Stimulated activated CD8-positive, alpha-beta memory T cell treated with anti-CD3 and anti-CD28 coated beads, Interleukin-4, amount 100 ng/mL, for 4 hours (primary cell): ENCODE measurements around the gene ARSJ.
A peak's percentile ranks its signal among the peaks of the same experiment; 100 is the strongest.

ENCODE experiments used
- DNase-seq, 2 donors: peaks; one replicate each; pipeline ENCODE4 v3.0.0-alpha.2; 2020; ENCODE audit warnings: low read depth in 2 of 2, low spot score in 1 of 2

The ARSJ gene

DNA sequence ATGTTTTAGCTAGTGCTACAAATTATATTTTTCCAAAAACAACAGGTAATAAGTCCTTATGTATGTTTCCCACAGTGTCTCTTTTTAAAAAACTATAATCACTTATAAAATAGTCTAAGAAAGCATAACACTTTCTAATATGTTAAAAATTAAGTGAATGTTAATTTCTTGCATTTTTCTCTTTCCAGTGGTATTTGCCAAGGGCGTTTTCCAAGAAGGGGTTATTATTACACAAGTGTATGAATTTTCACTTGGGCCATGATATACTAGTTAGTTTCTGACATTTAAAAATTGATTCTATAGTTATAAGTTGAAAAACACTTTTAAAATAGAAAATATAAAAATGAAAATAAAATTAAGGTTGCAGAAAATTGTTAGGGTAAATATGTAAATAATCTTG, 74.6 kb downstream of the ARSJ start:
- DNase-seq, result no peak

DNA sequence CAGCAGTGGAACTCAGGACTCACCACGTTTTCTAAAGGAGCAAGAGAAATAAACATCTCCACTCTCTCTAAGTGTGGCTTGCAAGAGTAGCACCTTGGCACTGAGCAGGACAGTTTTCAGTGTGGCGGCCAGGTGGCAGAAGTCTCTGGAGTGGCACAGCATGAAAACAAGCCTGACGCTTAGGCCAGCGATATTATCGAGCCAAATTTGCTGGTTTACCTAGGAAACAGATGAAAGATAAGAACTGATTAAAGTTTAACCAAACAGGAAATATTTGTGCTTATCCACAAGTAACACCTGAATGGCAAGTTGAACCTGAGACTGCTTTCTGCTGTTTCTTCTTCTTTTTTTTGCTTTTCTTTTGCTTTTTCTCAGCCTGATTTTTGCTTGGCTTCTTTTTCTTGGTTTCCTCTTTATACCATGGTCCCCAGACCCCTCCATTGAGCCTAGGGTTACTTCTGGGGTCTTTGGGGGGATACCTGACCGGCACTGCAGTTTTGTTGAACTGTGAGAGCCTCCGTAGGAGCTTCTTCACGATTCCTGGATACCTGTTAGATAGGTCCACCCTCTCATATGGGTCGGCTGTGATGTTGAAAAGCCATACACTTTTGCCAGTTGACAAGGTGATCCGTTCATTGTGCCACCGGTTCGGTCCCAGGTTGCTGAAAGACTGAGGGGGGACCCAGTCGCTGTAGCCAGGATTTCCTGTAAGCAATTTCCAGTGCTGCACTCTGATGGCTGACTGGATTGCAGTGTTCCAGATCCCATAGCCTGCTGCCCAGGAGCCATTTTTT, 77.3 kb downstream of the ARSJ start:
- DNase-seq, result peak; percentile 18 to 33

DNA sequence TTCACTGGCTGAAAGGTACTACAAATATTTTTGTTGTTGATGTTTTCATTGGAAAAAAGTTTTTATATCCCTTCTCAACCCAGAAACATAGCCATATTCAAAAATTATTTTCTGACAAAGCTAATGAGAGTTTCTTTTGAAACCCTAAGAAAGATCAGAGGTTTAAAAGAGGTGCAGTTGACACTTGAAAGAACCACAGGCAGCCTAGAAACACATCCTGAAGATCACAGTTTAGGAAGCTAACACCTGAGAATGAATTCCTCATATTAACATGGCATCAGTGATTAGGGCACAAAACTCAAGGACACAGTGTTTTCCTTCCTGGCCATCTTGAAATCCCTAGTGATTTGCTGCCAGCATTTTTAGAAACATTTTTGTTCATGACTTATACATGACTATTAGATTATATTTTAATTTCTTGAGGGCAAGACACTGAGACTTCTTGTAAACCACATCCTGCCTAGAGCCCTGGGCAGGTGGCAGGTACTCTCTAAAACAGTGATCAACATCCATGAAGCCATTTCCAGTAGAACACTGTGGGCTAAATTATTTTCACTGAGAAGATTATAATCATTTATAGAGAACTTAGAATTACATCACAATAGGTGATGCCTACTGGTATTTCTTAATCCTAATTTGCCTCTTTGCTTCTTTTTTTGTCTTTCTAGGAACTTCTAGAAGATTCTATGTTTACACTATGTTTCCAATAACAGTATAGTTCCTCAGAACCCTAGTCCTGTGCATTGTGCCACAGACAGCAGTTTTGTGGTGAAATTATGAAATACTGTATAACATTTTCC, 80.0 kb downstream of the ARSJ start:
- DNase-seq, result no peak

DNA sequence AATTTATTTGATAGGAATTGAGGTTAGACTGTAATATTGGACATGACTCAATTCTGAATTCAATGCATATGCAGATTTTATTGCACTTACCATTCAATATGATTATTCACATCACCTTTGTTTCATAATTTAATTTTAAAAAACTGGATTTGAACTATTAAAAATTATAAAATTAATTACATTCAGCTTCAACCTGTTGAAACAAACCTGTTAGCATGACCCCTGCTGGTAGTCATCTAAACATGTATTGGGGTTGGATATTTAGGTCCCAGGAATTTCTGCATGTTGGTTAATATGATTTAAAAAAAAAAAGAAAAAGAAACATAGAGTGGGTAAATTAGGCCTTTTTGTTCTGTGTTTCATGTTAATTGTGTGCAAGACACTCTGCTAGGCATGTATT, 85.9 kb downstream of the ARSJ start:
- DNase-seq, result no peak

DNA sequence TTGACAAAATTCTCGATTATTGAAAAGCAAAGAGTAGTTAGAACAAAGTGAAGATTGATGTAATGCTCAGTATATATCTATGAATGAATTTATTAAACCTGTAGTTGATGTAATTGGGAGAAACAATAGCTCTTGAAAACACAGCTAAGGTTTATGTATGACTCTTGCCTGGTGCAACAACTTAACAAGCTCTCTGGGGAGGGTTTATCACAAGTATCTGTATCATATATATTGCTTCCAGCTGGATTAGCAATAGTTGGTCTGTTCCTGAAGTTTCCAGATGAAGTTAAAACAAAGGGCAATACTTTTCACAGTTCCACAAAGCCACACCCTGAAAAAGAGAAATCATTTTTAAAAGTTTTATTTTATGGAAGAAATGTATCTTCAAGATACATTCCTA, 91.4 kb downstream of the ARSJ start:
- no peak for DNase-seq

DNA sequence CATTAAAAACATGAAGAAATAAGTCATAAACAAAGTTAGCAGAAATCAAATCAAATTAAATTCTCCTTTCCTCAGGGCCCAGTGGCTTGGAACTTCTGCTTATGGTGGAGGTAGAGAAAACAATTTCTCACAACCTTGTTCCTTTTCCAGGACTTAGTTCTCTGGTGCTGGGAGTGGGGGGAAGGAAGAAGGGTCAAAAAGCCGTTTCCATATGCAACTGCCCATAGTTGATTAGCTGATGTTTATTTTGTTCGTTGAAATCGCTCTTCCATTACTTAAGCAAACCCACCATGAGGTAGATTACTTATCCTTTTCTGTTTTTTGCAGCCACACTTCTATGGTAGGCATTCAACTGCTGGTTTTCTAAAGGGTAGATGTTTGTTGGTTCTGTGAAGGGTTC, 94.2 kb downstream of the ARSJ start:
- no peak for DNase-seq

DNA sequence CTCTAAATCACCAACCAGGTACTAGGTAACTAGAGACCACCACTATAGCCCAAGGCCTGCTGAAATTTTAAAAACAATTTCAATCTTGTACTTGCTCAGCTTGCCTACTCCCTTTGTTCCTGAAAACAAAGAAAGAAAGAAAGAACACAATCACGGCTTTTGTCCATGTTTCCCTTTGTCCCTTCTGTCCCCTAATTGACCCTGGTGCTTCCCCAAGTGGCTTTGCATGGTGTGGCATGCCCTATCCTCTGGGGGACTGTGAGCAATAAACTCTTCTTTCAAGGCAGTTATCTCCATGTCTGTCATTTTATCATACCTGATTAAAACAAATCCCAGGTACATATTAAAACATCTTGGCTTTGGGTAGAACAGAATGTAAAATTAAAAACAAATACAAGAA, 94.8 kb downstream of the ARSJ start:
- no peak for DNase-seq

DNA sequence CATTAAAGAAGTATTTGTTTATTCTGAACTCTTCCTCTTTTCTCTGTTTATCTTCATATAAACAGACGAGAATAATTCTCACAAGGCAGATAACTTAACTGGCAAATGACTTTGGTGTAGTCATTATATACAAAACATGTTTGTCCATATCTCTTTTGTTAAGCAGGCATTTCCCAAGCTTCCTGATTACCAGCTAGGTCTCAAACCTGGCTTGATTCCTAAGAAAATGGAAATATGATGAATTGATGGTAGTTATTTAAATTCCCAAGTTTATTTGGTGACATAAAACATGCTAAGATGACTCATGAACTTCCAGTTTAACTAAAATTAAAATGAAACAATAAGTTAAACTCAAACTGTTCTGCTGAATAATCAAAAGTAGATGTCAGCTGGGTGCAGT, 96.8 kb downstream of the ARSJ start:
- DNase-seq, result no peak

DNA sequence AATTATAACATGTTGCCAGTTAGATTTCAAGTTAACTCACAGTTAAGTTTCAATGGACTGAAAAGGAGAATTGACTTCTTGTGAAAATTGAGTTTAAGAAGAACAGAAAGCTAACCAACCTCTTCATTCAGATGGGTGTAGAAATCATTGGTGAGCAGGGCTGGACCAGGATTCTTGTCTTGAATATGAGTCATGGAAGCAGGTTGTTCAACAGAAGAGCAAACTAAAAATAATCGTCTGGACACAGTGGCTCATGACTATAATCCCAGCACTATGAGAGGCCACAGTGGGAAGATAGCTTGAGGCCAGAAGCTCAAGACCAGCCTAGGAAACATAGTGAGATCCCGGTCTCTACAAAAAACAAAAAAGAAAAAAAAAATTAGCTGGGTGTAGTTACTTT, 98.2 kb downstream of the ARSJ start:
- DNase-seq, result no peak

DNA sequence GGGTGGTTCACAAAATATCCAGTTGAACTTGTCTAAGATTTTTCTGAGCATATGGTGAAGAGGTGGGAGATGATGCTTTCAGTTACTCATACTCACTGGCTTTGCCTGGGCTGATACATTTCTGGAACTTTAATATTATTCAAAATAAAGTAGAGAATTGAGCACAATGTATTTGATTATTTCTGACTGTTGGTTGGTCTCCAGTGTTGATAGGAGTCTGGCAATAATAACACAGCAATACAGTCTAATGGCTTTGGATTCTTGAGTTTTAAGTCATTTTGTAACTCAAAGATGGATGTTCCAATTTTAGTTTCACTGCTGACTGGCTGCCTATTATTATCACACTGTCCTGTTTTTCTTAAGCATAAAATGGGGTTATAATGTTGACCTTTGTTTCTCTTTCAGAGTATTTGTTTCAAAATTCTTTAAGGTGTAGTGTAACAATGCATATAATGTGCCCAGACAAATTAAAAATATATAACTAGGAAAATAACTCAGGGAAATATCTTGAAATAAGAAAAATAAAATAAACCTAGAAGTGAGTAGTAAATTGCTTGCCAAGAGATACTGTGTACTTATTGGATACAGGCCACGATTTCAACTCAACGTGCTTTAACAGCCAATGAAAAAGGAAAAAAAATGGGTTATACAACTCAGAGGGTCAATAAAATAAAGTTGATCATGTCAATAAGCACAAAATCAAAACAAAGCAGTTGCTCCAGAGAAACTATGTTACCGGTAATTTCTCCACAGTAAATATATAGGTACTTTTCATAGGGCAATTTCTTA, 99.0 kb downstream of the ARSJ start:
- no peak for DNase-seq

DNA sequence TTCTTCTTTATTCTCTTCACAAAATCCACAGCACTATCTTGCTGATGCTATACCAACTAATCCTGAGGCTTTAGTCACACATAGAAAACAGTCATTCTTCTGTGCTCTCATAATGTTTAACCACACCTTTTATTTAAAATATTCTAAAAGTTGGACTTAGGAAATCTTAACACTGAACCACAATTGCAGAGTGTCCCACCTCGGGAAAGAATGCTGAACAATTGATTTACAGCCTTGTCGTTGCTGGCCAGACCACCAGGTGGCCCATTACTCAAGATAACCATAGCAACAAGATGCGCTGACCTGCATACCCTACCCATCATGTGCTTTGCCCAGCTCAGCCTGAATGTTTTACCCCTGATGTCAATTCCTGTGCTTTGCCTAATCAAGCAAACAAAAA, 100.8 kb downstream of the ARSJ start:
- DNase-seq, result no peak

DNA sequence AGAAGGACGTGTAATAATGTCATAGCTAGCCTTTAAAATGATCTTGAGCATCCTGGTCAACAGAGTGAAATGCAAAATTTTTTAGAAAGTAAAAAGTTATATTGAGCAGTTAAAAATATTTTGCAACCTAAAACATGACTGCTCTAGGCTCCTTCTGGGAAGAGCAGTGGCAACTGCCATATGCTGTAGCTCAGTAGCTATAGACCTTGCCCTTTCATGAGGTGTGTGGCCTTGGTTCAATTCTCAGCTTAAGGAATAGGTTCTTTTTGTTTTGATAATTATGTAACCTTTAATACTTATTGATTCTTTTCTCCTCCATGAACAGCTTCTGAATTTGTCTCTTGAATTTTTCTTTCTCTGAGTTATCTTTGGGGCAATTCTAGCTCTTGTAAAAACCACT, 105.0 kb downstream of the ARSJ start:
- DNase-seq, result no peak

DNA sequence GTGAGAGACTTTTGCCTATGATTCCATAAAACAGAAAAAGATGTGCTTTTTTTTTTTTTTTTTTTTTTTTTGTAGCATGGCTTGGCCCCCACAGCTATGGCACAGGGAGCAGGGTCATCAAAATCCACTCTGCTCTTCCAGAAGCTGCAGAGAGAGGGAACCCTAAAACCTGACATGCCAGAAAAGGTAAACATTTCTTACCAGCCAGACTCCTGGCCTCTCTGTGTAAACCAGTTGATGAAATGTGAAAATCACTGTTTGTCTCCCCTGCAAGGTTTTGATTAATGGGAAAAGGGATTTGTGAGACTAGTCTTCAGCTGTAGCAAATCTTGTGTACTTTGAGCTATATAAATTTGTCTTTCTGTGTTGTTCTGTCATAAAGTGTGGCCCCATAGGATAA, 105.9 kb downstream of the ARSJ start:
- DNase-seq, result no peak

DNA sequence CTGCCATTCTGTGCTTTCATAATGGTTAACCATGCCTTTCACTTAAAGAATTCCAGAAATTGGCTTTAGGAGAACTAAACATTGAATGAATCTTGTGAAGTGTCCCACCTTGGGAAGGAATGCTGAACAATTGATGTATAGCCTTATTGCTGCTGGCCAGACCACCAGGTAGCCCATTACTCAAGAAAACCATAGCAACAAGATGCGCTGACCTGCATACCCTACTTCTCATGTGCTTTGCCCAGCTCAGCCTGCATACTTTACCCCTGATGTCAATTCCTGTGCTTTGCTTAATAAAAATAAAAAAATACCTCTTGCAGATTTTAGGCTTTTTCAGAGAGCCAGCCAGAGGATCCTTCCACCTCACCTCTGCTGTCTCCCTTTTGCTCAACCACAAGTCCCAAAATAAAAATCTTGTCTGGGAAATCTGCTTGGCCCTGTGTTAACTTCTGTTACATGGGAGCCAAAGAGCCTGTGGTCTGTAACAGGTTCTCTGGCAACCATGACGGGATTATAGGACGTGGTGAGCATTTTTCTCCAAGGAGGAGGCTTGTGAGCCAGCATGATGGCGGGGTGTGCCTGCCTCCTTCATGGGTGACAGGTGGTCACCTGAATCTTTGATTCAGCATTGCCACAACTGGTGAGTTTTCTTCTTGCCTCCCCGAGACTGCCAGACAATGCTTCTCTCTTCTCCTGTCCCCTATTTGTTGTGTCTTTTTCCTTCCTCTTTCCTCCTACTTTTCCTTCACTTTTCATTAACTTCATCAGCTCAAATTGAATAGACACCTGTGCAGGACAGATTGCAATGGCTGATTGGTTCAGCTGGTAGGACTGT, 106.8 kb downstream of the ARSJ start:
- DNase-seq, result no peak

DNA sequence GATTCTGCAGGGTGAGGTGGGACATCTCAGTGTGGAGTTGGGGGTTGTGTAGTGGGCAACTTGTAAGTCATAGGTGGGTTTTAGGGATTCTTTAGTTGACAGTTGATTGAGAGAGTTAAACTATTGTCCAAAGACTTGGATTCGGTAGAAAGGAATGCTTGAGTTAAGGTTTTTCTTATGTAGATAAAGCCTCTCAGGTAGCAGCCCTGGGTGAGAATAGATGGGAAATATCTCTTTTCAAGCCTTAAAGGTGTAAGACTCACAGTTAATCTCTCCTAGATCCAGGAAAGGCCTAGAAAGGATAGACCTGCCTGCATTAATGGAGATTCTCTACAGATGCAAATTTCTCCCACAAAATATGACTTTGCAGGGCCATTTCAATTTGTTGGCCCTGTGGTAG, 108.4 kb downstream of the ARSJ start:
- DNase-seq, result no peak

DNA sequence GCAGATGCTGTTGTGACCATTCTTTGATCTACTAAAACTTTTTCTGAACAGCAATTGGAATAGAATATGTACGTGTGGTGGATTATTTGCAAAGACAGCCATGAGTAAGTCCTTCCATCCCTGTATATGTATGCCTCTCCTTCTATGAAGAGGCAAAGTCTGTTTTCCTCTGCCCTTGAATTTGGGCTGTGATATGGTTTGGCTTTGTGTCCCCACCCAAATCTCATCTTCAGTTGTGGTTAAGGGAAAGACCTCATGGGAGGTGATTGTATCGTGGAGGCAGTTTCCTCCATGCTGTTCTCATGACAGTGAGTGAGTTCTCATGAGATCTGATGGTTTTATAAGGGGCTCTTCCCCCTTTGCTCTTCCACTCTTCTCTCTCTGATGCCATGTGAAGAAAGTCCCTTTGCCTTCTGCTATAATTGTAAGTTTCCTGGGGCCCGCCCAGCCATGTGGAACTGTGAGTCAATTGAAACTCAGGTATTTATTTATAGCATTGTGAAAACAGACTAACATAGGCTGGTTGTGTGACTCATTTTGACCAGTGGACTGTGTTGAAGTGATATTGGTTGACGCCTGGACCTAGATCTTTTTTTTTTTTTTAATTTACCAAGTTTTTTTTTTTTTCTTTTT, 109.6 kb downstream of the ARSJ start:
- DNase-seq, result peak; percentile 5 to 14

DNA sequence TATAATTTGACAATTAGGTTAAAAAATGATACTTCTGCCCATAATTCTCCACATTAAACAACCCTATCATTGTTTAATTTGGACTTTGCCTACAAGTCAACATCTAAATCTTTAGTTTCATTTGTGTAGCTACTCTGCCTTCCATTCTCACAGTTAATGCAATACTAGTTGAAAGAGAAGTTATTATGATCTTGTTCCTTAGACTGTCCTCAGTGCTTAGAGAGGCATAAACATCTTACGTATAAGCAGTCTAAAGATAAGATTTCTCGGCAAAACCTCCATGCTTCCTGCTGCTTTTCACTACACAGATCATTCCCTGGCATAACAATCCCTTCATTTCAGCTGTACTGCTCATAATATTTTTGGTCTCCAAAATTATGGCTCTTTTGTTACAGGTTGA, 112.8 kb downstream of the ARSJ start:
- DNase-seq, result no peak

DNA sequence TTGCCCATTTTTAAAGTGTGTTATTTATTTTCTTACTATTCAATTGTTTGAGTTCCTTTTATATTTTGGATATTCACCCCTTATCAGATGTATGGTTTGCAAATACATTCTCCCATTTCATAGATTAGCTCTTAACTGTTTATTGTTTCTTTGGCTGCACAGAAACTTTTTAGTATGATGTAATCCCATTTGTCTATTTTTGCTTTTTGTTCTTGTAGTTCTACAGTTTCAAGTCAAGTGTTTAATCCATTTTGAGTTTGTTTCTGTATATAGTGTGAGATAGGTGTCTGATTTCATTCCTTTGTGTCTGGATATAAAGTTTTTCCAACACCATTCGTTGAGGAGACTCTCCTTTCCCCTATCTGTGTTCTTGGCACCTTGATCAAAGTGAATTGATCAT, 120.5 kb downstream of the ARSJ start:
- no peak for DNase-seq

DNA sequence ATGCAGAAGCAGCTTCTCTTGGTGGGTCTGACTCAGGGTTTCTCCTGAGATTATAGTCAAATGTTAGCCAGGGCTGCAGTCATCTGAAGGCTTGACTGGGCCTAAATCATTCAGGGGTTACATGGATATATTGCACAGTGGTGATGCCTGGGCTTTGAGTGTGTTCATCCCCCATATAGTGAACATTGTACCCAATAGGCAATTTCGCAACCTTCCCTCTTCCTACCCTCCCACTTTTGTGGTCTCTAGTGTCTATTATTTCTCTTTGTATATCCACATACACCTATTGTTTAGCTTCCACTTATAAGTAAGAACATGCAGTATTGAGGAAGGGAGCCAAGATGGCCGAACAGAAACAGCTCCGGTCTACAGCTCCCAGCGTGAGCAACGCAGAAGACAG, 127.6 kb downstream of the ARSJ start:
- DNase-seq, result no peak
